Thyroid gland (tissue), 4 donors: Measurements from ENCODE around the gene PADI2.

Source experiments
- CTCF ChIP-seq, 6 experiments: fragments of 200-600 bp in 3 of 6; fragments of 450-650 bp in 3 of 6; sonication (generic) in 3 of 6; IDR thresholded peaks; one replicate each; pipeline ENCODE4 v1.5.1; 2016 to 2019; ENCODE audit warnings: antibody characterized with exemption in 6 of 6, mild to moderate bottlenecking in 2 of 6, inconsistent platforms in 1 of 6, moderate library complexity in 1 of 6
- POLR2A ChIP-seq, 2 donors: fragments of 450-650 bp; IDR thresholded peaks; one replicate each; pipeline ENCODE4 v1.6.1; 2017; ENCODE audit warnings: antibody characterized with exemption in 2 of 2, mild to moderate bottlenecking in 2 of 2, moderate library complexity in 1 of 2

GRCh38 chr1:17149771-17150170, 30.5 kb upstream of the PADI2 start:
- no peak for TF ChIP-seq POLR2A (IDR thresholded peaks at IDR 0.05)
- TF ChIP-seq CTCF (IDR thresholded peaks at IDR 0.05): no peak
